GOT3 (cell line): Measurements from ENCODE around the gene VGLL4.

Source experiments
- DNase-seq: peaks from one replicate; lab custom pipeline; 2025; ENCODE audit warnings: mixed read lengths; lab: John Stamatoyannopoulos, UW

The VGLL4 gene

DNA sequence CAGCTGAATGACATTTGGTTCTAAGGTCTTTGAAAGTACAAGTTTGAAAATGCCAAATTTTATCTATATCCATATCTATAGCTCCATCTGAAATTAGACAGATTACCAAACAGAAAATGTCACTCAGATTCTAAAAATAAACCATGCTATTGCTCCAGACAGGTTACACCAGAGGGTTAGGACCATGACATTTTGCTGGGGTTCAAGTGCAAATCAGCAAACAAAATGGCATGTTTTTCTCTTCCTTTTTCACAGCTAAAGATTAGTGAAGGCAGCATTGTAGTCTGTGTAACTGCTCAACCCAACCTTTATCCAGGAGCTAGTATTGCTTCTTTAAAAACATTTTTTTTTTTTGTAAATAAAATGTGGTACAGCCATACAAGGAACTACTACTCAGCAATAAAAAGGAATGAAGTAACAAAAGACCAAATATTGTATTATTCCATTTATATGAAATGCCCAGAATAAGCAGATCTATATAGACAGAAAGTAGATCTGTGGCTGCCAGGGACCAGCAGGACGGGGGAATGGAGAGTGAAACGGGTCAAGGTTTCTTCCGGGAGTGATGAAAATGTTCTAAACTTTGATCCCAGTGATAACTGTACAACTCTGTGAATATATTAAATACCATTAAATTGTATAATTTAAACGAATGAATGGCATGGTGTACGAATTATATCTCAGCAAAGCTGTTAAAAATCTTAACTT lies 18.2 kb downstream of the VGLL4 start:
- DNase-seq, result no peak

DNA sequence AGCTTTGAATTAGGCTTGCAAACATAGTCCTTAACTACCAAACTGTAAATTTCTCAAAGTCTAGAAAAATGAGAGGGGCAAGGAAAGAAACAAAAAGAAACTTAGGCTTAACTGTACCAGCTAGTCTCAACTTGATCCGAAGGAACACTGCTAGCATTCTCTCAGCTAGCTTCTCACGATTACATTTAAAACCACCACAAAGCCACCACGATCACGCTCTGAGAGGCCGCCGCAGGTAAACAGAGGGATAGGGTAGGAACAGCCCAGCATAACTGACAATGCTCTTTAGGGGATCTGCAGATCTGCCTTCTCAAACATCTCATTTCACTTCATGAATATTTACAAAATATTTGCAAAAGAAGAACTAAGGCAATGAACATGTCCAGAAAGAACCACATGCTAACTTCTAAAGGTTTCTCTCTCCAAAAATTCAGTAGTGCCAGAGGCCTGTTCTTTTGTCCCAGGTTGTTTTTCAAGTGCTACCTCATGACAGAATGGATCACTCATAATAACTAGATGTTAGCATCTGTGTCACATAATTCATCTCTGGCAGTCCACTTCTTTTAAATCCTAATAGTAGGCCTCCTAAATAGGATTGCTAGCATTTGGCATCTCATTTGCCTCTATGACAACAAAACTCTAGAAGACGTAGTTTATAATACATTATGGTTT lies 18.9 kb downstream of the VGLL4 start:
- DNase-seq, result no peak

DNA sequence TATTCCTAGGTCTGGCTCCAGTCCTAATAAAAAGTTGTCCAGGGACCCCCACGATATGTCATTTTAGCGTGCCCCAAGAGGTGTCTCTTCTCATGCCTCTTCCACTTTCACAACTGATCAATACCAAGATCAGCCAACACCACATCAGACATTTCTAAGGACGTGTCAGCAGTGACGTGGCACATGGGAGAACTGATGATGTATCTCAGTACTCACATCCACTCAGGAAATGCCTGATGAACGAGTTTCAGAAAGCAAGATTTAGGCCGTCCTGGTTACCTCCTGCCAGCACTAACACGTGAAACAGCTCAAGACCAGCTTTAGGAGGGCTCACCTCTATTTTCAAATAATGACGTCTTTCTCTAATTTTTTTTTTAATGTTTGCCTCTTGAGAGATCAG lies 19.6 kb downstream of the VGLL4 start:
- no peak for DNase-seq

DNA sequence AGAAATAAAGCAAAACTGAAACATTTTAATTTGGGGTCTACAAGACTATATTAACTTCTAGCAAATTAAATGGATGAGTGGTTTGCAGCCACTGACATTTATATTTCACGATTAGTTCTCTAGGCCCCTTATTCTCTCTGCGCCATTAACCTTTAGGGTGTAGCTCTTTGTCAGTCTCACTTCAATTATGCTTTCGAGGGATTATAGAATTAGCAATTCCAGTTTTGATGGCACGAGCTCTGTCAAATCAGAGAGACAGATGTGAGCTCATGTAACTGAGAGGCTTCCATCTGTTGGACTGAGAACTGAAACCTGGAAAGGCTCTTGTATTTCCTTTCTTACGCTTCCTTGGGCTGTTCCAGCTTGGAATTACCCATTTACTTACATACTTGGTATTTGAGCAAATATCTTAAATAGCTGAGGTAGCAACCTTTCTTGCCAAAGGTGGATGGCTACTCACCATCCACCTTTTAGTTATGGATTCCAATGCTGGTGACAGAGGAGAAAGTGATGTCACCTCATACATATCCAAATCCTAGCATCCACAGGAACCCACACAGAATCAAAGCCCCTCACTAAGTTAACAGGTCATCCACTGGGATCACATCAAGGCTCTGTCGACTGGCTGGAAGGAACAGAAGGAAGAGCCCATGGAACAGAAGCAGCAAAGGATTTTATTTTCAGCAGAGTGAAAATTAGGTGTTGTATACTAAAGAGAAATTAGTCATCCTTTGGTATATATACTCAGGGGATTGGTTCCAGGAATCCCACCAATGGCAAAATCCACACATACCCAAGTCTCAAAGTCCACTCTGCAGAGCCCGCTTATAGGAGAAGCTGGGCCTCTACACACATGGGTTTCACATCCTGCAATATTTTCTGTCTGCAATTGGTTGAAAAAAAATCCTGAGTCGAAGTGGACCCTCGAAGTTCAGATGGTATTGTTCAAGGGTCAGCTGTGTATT lies 20.8 kb downstream of the VGLL4 start:
- DNase-seq, result no peak

DNA sequence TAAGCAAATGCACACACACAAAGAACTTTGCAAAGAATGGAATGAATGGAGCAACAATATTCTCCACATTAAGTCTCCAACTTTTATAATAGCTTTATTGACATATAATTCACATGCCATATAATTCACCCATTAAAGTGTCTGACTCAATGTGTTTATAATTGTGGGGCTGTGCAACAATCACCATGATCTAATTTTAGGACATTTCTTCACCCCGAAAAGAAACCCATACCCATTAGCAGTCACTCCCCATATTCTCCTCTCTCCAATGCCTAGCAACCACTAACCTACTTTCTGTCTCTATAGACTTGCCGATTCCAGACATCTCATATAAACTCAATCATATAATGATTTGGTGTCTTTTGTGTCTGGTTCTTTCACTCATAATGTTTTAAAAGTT lies 22.6 kb downstream of the VGLL4 start:
- no peak for DNase-seq

DNA sequence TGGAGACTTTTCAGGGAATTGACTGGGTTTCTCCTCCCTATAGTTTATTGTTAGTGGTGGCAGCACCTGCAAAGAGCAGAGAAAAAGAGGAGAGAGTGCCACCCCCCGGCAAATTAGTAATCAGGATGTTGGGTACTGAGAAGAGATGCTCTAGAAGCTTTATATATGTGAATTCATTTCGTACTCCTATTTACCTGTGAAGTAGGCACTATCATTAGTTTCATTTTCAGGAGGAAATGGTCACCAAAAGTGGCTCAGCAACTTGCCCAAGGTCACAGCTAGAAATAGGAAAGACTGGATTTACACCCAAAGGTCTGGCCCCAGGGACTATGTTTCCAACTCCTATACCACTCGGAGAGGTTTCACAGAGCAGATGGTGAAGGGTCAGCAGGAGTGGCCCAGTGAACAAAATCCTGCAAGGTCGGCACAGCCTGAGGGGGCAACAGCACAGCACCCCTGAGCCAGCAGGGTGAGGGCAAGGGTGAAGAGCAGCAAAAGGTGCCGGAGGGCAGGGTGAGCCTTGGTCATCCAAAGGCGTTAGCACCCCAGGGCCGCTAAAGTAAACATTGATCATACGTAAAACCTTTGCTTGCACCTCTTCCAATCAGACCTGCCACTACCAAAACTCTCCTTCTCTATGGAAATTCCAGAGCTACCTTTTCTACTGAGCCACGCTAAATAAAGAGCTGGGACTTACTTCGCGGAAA lies 23.6 kb downstream of the VGLL4 start:
- no peak for DNase-seq

DNA sequence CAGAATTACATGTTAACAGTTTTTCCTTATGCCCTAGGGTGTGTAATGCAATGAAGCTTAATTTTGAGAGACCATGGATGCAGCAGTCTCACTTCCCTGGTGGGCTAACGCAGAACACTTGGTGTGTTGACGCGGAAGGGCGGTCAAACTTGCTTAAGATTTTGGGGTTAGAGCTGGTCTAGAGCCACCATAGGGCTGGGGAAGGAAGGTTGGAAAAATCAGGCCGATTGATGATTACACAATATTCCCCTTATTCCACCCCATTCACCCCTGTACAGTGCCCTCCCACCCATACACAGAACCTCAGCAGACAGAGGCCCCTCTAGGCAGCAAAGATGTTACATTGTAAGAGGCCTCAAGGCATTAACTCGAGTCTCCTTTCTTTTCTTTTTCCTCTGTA lies 24.3 kb downstream of the VGLL4 start:
- DNase-seq, result no peak

DNA sequence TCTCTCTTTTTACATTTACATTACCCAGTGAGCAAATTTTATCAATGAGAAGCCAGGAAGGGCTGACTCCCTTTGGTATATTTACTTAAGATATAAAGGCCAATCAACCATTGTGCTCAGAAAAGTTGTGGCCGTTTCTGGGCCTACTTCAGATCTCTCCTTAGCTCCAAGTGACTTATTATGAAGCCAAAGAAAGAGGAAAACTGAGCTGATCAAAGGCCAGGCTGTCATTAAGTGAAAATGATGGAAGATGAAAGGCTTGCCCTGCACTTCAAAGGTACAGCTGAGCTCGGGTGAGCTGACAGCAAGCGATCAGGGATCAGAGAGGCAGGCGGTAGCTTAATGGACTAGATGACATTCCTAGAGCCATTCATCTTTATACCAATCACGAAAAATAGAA lies 24.8 kb downstream of the VGLL4 start:
- DNase-seq, result no peak

DNA sequence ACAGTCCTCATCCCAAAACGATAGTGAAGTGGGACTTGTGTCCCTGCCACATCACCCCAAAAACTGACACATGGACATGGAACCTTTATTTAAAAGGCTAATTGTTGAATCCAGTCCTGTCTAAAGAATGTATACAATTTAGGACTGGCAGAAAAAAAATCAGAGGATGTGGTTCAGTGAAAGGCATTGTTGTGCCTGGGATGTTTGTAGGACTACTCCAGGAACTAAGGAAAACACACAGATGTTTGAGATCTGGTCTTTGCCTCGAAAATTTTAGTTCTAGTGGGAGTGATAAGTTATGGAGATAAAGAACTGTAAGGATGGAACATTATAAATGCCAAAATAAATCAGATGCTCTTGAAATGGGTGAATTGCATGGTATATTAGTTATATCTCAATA lies 27.2 kb downstream of the VGLL4 start:
- DNase-seq, result no peak

DNA sequence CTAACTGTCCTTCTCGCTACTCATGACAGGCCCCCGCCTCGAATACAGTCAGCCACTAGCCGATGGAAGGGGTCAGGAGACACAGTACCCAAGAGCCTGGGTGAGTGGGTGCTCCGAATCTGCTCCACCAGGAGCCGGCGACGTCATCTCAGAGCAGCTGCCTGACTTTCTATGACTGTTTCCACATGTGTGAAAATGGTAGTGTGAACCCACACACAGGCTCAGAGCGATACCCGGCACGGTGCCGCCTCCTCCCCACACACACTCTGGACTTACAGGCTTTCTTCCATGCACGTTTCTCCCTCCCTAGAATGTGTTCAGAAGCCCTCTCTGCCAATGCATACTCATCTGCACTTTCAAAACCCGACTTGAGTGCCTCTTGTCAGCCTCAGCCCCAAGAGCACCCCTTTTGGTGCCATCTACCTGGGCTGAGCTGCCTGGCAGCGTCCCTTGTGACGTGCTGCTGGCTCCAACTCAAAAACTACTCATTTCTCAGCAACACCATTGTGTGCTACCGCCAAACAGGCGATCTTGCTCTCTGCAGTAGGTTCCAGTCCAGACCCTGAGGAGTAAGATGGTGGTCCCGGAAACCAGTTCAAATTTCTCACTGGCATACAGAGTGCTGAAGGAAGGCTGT lies 29.7 kb downstream of the VGLL4 start:
- DNase-seq, result no peak

DNA sequence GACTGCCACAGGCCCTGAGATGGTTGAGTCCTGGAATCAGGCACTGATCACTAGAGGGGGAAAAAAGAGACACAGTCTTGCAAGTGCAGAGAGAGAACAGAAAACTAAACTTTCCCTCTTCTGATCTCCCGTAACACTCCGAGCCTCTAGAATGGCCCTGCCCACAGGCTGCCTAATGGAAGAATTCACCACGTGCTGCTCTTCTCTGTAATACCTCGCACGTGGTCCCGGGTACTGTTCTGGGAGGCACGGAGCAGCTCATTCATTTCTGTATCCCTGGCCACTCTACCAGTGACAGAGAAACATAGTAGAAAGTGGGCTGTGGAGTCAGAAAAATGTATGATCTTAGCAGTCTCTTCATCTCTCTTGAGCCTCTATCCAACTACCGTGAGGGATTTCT lies 30.4 kb downstream of the VGLL4 start:
- DNase-seq, result no peak

DNA sequence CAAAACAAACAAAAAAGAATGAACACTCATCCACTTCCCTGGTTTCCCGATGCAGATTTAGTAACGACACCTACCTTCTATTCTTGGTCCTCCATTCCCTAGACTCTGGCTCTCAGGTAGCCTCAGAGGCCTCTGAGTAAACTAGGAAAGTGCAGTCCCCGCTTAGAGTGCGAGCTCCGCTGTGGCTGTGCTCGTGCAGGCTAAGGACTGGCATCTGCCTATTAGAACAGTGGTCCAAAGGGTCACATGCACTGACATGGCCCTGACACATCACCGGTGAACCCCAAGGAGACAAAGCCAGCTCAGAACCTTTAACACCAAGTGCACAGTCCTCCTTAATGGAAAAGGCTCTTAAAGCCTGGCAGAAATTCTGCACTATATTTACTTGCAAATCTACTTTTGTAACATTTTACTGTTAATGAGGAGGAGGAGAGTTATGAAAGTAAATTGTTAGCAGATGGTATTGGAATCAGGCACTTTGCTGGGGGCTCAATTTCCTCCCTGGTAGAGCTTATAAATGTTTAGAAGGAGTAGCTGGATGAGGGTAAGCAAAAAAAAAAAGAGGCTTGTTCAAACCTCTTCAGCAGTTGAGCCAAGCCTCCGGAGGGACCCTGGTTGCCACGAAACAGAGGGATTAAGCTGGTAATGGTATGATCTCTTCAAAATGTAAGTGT lies 31.1 kb downstream of the VGLL4 start:
- no peak for DNase-seq

DNA sequence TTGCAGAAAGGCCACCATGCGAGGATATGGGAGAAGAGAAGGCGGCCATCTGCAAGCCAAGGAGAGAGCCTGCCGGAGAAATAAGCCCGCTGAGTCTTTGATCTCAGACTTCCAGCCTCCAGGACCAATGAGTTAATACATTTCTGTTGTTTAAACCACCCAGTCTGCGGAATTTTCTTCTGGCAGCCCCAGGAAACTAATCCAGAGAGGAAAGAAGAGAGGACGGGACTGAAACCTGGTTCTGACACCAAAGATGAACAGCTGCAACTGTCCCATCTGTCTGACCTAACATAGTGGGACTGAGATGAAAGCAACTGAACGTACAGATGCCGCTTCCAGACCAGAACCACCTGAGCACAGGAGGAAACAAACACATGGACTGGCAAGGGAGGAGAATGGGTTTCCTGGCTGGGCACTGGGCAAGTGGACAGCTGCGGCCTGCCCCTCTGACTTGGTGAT lies 32.3 kb downstream of the VGLL4 start:
- DNase-seq, result no peak

DNA sequence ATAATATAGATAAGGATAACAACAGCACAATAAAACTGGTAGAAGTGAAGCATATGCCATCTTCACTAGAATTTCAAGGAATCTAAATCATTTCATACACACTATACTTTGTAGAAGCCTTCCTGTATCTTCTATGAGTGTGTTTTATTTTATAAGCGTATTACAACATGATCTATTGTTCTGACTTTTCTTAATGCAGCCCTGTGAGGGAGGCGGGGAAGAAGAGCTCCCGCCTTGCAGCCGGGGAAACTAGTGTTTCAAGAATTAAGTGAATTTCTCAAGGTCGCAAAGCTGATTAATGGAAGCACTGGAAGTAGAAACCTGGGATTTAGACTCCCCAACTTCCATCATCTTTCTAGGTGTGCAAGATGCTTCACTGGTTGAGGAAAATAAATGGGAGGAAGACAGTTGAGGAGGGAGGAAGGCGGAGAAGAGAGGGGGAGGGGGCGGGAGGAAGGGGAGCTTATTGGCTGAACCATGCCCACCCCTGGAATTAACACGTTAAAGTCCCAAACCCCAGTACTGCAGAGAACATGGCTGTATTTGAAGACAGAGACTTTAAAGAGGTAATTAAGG lies 32.9 kb downstream of the VGLL4 start:
- no peak for DNase-seq

DNA sequence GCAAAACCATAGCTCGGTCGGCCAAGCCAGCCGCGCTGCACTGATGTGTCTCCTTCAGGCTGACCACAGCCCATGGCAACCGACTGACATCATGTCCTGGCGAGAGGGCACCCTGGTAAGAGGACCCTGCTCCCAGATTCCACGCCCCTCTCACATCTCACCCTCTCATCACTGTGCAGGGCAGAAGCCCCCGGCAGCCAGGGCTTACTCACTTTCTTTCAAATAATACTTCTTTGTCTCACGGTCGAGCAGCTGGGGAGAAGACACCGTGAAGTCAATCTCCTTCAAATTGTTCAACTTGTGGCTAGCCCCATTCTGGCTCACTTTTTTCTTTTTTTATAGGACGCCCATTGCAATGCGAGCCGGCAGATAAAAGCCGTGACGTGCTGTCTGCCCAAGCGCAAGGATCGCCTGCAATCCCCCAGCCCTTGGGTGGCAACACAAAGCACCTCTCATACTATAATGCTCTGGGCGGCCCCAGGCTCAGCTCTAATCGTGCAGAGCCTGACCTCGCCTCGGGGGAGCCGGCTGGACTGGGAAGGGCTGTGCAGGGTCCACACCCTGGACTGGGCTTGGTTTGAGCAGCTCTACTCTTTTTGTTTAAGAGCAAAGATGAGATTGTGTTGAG lies 33.6 kb downstream of the VGLL4 start:
- DNase-seq, result no peak

DNA sequence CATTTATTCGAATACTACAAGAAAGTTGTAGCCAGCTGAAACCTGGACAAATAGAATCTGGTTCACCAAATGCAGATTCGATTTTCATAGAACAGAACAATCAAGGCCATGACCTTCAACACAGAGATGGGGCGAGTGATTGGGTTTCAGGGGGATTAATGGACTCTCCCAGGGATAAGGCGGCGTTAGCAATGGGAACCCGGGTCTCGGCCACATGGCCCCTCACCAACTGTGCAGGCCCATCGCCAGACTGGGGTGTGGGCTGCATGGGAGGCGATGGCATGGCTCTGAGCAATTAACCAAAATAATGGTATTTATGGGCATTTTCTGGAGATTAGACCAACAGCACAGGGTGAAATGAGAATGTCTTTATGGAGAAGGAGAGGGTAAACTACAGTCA lies 34.2 kb downstream of the VGLL4 start:
- no peak for DNase-seq

DNA sequence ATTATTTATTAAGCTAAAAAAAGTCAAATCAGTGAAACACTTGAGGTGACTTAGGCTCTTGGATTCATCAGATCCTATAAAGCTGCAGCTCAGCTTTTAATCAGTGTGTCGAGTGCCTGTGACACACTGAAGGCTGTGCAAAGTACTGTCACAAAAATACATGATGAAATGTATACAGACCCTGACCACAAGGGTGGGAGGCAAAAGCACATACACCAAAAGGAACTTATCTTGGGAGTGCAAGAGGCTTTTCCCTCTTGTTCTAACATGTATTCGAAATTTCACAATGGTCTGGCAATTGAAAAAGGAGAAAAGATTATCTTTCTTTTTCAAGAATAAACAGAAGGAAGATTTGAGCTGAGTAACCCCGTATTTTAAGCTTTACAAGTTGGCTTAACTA lies 35.9 kb downstream of the VGLL4 start:
- no peak for DNase-seq

DNA sequence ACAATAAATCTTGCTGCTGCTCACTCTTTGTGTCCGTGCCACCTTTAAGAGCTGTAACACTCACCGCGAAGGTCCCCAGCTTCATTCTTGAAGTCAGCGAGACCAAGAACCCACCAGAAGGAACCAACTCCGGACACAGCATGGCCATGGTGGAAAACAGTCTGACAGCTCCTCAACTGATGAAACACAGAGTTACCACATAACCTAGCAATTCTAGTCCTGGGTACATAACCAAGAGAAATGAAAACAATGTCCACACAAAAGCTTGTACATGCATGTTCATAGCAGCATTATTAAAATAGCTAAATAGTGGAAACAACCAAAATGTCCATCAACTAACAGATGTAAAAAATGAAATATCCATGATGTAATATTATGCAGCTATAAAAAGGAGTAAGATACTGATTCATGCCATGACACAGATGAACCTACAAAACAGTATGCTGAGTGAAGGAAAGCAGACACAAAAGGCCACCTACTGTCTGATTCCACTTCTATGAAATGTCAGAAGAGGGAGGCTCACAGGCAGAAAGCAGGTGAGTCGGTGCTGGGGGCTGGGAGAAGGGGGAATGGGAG lies 36.8 kb downstream of the VGLL4 start:
- DNase-seq, result no peak

DNA sequence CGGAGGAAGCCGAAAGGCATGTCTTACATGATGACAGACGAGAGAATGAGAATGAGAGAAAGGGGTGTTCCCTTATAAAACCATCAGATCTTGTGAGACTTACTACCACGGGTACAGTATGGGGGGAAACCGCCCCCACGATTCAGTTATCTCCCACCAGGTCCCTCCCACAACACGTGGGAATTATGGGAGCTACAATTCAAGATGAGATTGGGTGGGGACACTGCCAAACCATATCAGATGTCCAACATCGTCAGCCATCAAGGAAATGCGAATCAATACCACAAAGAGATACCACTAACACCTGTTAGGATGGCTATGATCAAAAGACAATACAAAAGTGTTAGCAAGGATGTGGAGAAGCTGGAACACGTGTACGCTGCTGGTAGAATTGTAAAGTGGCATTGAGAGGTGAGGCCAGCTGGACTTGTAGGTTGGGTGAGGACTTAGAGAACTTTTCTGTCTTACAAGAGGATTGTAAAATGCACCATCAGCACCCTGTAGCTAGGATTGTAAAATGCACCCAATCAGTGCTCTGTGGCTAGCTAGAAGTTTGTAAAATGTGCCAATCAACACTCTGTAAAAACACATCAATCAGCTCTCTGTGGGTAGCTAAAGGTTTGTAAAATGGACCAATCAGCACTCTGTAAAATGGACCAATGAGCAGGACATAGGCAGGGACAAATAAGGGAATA lies 37.5 kb downstream of the VGLL4 start:
- DNase-seq, result no peak
